Retinal pigment epithelial cell (primary cell): ENCODE results near the gene PPP1R9A.

Experiments
- DNase-seq: peaks from one replicate; pipeline ENCODE4 v3.0.0-alpha.2; 2010; ENCODE audit warnings: low read depth
- H3K4me3 ChIP-seq: 2 replicates; pipeline ENCODE4 v1.5.1; 2011; ENCODE audit warnings: mild to moderate bottlenecking, low read length, control low read depth, moderate library complexity
- TF ChIP-seq, protein P1 (sequence below): conservative IDR thresholded peaks from 2 replicates; pipeline ENCODE4 v1.5.1; 2011; ENCODE audit warnings: low read depth, low read length, control low read depth, inconsistent platforms

The PPP1R9A gene

GRCh38 chr7:95046494-95047240, 139.3 kb downstream of the PPP1R9A start:
- TF ChIP-seq, protein P1, sequence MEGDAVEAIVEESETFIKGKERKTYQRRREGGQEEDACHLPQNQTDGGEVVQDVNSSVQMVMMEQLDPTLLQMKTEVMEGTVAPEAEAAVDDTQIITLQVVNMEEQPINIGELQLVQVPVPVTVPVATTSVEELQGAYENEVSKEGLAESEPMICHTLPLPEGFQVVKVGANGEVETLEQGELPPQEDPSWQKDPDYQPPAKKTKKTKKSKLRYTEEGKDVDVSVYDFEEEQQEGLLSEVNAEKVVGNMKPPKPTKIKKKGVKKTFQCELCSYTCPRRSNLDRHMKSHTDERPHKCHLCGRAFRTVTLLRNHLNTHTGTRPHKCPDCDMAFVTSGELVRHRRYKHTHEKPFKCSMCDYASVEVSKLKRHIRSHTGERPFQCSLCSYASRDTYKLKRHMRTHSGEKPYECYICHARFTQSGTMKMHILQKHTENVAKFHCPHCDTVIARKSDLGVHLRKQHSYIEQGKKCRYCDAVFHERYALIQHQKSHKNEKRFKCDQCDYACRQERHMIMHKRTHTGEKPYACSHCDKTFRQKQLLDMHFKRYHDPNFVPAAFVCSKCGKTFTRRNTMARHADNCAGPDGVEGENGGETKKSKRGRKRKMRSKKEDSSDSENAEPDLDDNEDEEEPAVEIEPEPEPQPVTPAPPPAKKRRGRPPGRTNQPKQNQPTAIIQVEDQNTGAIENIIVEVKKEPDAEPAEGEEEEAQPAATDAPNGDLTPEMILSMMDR, result no peak
- H3K4me3 ChIP-seq, result no peak overlapping the region
- no peak for DNase-seq

GRCh38 chr7:95047291-95047690, 139.9 kb downstream of the PPP1R9A start:
- H3K4me3 ChIP-seq, result no peak overlapping the region
- TF ChIP-seq, protein P1, result no peak
- DNase-seq, result no peak

DNA sequence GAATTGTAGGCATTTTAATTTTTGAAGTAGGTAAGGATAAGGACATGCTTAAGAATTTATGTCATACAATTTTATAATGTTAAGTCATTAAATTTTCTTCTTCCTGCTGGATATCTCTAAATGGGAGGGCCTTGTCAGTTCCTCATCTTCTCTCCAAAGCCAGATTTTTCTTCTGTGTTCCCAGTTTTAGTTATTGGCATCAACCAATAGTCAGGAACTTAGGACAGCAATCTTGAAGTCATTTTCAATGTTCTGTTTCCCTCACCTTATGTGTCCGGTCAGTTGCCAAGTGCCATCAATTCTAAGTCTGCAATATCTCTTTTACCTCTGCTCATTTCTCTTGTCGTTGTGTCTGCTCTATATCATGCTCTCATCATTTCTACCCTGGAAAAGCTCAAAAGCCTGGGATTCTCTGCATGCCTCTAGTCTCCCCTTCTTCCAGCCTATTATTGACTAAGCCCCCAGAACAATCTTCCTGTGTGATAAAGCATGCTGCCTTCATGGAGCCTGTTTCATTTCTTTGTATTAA, 145.2 kb downstream of the PPP1R9A start:
- DNase-seq, result no peak
- TF ChIP-seq, protein P1, result no peak
- no peak overlapping the region for H3K4me3 ChIP-seq

GRCh38 chr7:95054386-95054785, 147.0 kb downstream of the PPP1R9A start:
- no peak overlapping the region for H3K4me3 ChIP-seq
- no peak for DNase-seq
- TF ChIP-seq, protein P1, result no peak

- TF ChIP-seq, protein P1, result no peak
- DNase-seq, result no peak
- no peak overlapping the region for H3K4me3 ChIP-seq
Observed at GRCh38 chr7:95055295-95055694, 147.9 kb downstream of the PPP1R9A start.

- DNase-seq, result no peak
- TF ChIP-seq, protein P1, result no peak
- no peak overlapping the region for H3K4me3 ChIP-seq
Observed at GRCh38 chr7:95056107-95056739, 148.8 kb downstream of the PPP1R9A start.

DNA sequence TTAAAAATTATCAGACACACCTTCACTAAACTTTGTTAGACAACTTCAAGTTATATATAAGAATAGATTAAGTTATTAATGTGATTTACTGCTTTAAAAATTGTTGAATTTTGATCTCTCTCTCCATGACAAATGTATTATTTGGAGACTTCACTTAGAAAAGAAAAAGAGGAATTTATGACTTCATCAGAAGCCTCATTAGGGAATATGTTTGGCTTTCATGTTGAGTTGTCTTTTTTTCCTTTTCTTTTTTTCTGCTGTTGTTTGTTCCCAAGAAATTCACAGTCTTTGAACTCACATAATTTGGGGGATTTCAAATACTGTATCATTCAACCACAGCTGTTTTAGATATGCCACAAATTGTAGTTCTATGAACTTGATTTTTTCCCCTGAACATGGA, 149.5 kb downstream of the PPP1R9A start:
- TF ChIP-seq, protein P1, result no peak

More for the DNA sequence above, 149.5 kb downstream of the PPP1R9A start:
- DNase-seq, result no peak
- no peak overlapping the region for H3K4me3 ChIP-seq
